Endothelial cell of umbilical vein (primary cell): ENCODE results near the gene ARMCX2. TPM values are rescaled to one million over a fixed set of nuclear protein-coding genes. Genes with fewer than 3 reads are reported as not detected.

ENCODE experiments used
- BruUV-seq: library from RNA; stranded (reverse); fragments of 400-500 nt; replicated peaks from 2 replicates; lab custom pipeline; 2021; lab: Mats Ljungman, UMichigan
- CTCF ChIA-PET: fragments of 300-600, 350-600 bp; sonication (Branson Sonifier 250); formaldehyde crosslinking; loops from one replicate; lab custom pipeline; 2021; ENCODE audit warnings: antibody characterized with exemption, inconsistent platforms; lab: Charles Lee
- POLR2A ChIA-PET: fragments of 300-600, 350-600 bp; sonication (Branson Sonifier 250); formaldehyde crosslinking; loops from one replicate; lab custom pipeline; 2021; ENCODE audit warnings: antibody characterized with exemption, inconsistent platforms; lab: Charles Lee
- DNase-seq: peaks from one replicate; pipeline ENCODE4 v3.0.0-alpha.2; 2011; ENCODE audit warnings: low read depth, low spot score
- FAIRE-seq: peaks from 2 replicates; lab custom pipeline; 2011; peaks lifted over from hg19 to GRCh38; lab: Jason Lieb, UNC
- H2AFZ ChIP-seq: 2 replicates; pipeline ENCODE4 v1.6.0; 2012; ENCODE audit warnings: low read depth, low read length, control low read depth, inconsistent platforms
- H3K27ac ChIP-seq: 2 replicates; pipeline ENCODE4 v1.5.1; 2011; ENCODE audit warnings: low read depth, mild to moderate bottlenecking, control low read depth, low read length, moderate library complexity; ENCODE audit not compliant: insufficient read depth
- H3K27me3 ChIP-seq, 2 experiments: 2 replicates each; pipeline versions ENCODE4 v1.6.0 to v1.6.1; 2011; ENCODE audit warnings: low read length in 2 of 2, mixed read lengths in 1 of 2; ENCODE audit not compliant: control insufficient read depth in 2 of 2, insufficient read depth in 2 of 2
- H3K36me3 ChIP-seq, 2 experiments: 2 replicates in 1 of 2; 3 replicates in 1 of 2; pipeline ENCODE4 v1.5.1; 2011; ENCODE audit warnings: low read length in 2 of 2, mild to moderate bottlenecking in 1 of 2, moderate library complexity in 1 of 2; ENCODE audit not compliant: control insufficient read depth in 2 of 2, insufficient read depth in 2 of 2; ENCODE audit errors: extremely low read depth in 1 of 2
- H3K4me1 ChIP-seq: 3 replicates; pipeline ENCODE4 v1.5.1; 2011; ENCODE audit warnings: mild to moderate bottlenecking, low read length; ENCODE audit not compliant: control insufficient read depth, insufficient read depth; ENCODE audit errors: extremely low read depth
- H3K4me2 ChIP-seq: 2 replicates; pipeline ENCODE4 v1.6.1; 2011; ENCODE audit warnings: low read length, control low read depth, mixed read lengths; ENCODE audit not compliant: insufficient read depth
- H3K4me3 ChIP-seq, 3 experiments: fragments of 200-600 bp in 1 of 3; sonication (generic), shearing (Covaris generic) in 1 of 3; replicated peaks in 1 of 3; 2 replicates each; pipeline ENCODE4 v1.5.1; 2011 to 2016; ENCODE audit warnings: control low read depth in 3 of 3, low read length in 3 of 3, mild to moderate bottlenecking in 2 of 3, inconsistent platforms in 1 of 3, low read depth in 1 of 3, moderate library complexity in 1 of 3; ENCODE audit not compliant: insufficient read depth in 1 of 3
- H3K79me2 ChIP-seq: 2 replicates; pipeline ENCODE4 v1.6.0; 2012; ENCODE audit warnings: low read length, inconsistent platforms; ENCODE audit not compliant: control insufficient read depth, insufficient read depth
- H3K9ac ChIP-seq: replicated peaks from 2 replicates; pipeline ENCODE3; 2011; ENCODE audit warnings: low read length, control low read depth; ENCODE audit not compliant: insufficient read depth; ENCODE audit errors: extremely low read depth
- H3K9me1 ChIP-seq: replicated peaks from 3 replicates; pipeline ENCODE4 v1.6.0; 2011; ENCODE audit warnings: mild to moderate bottlenecking, low read length; ENCODE audit not compliant: control insufficient read depth, insufficient read depth; ENCODE audit errors: extremely low read depth
- H3K9me3 ChIP-seq: replicated peaks from 2 replicates; pipeline ENCODE4 v1.5.1; 2012; ENCODE audit warnings: low read length, inconsistent platforms; ENCODE audit not compliant: control insufficient read depth, insufficient read depth
- H4K20me1 ChIP-seq: replicated peaks from 2 replicates; pipeline ENCODE3; 2011; ENCODE audit warnings: mild to moderate bottlenecking, low read length; ENCODE audit not compliant: control insufficient read depth, insufficient read depth; ENCODE audit errors: extremely low read depth
- CTCF ChIP-seq, 2 donors: IDR thresholded peaks; 1 replicate in 1 of 2; 2 replicates in 1 of 2; pipeline ENCODE4 v1.5.1; 2011; ENCODE audit warnings: low read length in 2 of 2, mild to moderate bottlenecking in 2 of 2, moderate library complexity in 2 of 2, control low read depth in 1 of 2, inconsistent platforms in 1 of 2, low read depth in 1 of 2; ENCODE audit not compliant: insufficient read depth in 1 of 2; ENCODE audit errors: extremely low read depth in 1 of 2
- EZH2 ChIP-seq: IDR thresholded peaks from 2 replicates; pipeline ENCODE4 v1.6.1; 2012; ENCODE audit warnings: borderline replicate concordance, low read depth, mild to moderate bottlenecking, moderate library complexity, low read length, inconsistent platforms; ENCODE audit not compliant: severe bottlenecking
- FOS ChIP-seq: IDR thresholded peaks from 2 replicates; pipeline ENCODE4 v1.6.1; 2011; ENCODE audit warnings: mild to moderate bottlenecking, low read length, moderate library complexity, borderline replicate concordance; ENCODE audit not compliant: insufficient read depth
- GATA2 ChIP-seq: IDR thresholded peaks from 2 replicates; pipeline ENCODE4 v1.7.0; 2011; ENCODE audit warnings: low read depth, mild to moderate bottlenecking, moderate library complexity, mixed read lengths, low read length; ENCODE audit not compliant: insufficient read length, insufficient read depth
- JUN ChIP-seq: IDR thresholded peaks from 2 replicates; pipeline ENCODE4 v1.6.1; 2011; ENCODE audit warnings: borderline replicate concordance, low read depth; ENCODE audit not compliant: insufficient read length, insufficient read depth
- MYC ChIP-seq: IDR thresholded peaks from one replicate; pipeline ENCODE4 v1.6.1; 2011; ENCODE audit warnings: mild to moderate bottlenecking, low read depth, low read length
- POLR2A ChIP-seq: IDR thresholded peaks from 2 replicates; pipeline ENCODE4 v1.6.1; 2012; ENCODE audit warnings: low read depth, mild to moderate bottlenecking, control low read depth, low read length
- POLR2AphosphoS5 ChIP-seq: IDR thresholded peaks from 2 replicates; pipeline ENCODE4 v1.6.1; 2012; ENCODE audit warnings: low read depth, mild to moderate bottlenecking, control low read depth, low read length, moderate library complexity; ENCODE audit not compliant: insufficient read depth
- dilution Hi-C: fragments of 300-500 bp; cut with MboI; formaldehyde crosslinking; loops from one replicate; pipeline ENCODE4 v1.15.0; 2019; ENCODE audit warnings: low sequenced_read_pairs; ENCODE audit not compliant: extremely low pct_ligation_motif_present
- intact Hi-C: fragments of 100-400 bp; cut with micrococcal nuclease; formaldehyde crosslinking; loops from one replicate; pipeline ENCODE4 v1.10.0; 2022
- polyA plus RNA-seq, 4 experiments: library from polyadenylated mRNA; depleted of rRNA in 3 of 4; stranded (reverse) in 3 of 4; unstranded in 1 of 4; fragments of >200 nt; gene quantifications; 2 replicates each; pipeline versions ENCODE4 v1.2.1 to v1.2.3, GENCODE V29; 2011 to 2012; ENCODE audit warnings: missing spikeins in 1 of 4
- total RNA-seq: library from RNA; stranded (reverse); gene quantifications from 2 replicates; pipeline ENCODE4 v1.2.3, GENCODE V29; 2021
- TF ChIP-seq, protein P1 (sequence below): IDR thresholded peaks from 2 replicates; pipeline ENCODE4 v1.6.1; 2011; ENCODE audit not compliant: insufficient read depth, insufficient read length

The ARMCX2 gene
- total and polyA plus RNA-seq, 2 donors (not counting 3 experiments of a cell fraction or from before 2014, with no cell fraction given): 37.4 to 103 TPM

GRCh38 chrX:101642093-101642492 lies 17.6 kb downstream of the ARMCX2 start:
- H3K9me1 ChIP-seq: no peaks in the 10 kb centered on the region
- intact Hi-C loops (no loop called here), dilution Hi-C loops (no loop called here)
- BruUV-seq: no TSS peak
- H3K4me2 ChIP-seq: no peak overlapping the region
- no peak overlapping the region for H2AFZ ChIP-seq
- H3K9me3 ChIP-seq: no peaks in the 10 kb centered on the region
- FAIRE-seq (no peak), DNase-seq (no peak)
- no peak overlapping the region for H3K27ac ChIP-seq
- ChIA-PET POLR2A (no interaction called here), CTCF (no interaction called here)
- H3K4me3 ChIP-seq: no peak overlapping the region
- TF ChIP-seq POLR2AphosphoS5 (no peak), GATA2 (no peak), POLR2A (no peak), JUN (no peak), MYC (no peak), FOS (no peak), EZH2 (no peak), CTCF (IDR thresholded peaks at IDR 0.05; ENCODE audit: extremely low read depth in 1 of 2, insufficient read depth in 1 of 2, low read depth in 1 of 2, low read length in 2 of 2) (no peak)
- TF ChIP-seq, protein P1, sequence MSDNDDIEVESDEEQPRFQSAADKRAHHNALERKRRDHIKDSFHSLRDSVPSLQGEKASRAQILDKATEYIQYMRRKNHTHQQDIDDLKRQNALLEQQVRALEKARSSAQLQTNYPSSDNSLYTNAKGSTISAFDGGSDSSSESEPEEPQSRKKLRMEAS: no peak
- H3K27me3 ChIP-seq: no peaks in the 10 kb centered on the region
- no peaks in the 10 kb centered on the region for H3K79me2 ChIP-seq
- H3K9ac ChIP-seq: no peak overlapping the region
- no peaks in the 10 kb centered on the region for H3K36me3 ChIP-seq
- H4K20me1 ChIP-seq: no peaks in the 10 kb centered on the region
- H3K4me1 ChIP-seq: no peaks in the 10 kb centered on the region
